K562 (cell line): ENCODE results near the gene OST4. TPM values are rescaled to one million over a fixed set of nuclear protein-coding genes. Genes with fewer than 3 reads are reported as not detected.

Source experiments
- ATF3 ChIP-seq, 2 experiments: fragments of 450-650 bp in 1 of 2; sonication (generic) in 1 of 2; formaldehyde crosslinking in 1 of 2; IDR thresholded peaks in 1 of 2; conservative IDR thresholded peaks in 1 of 2; 2 replicates each; pipeline versions ENCODE4 v1.6.1 to v1.8.1; 2016 to 2023; ENCODE audit warnings: mild to moderate bottlenecking in 2 of 2, moderate library complexity in 2 of 2, inconsistent platforms in 1 of 2, missing genetic modification reagents in 1 of 2
- DLX4 ChIP-seq: fragments of 250-450 bp; sonication (Bioruptor Pico); IDR thresholded peaks from 2 replicates; pipeline ENCODE4 v1.6.1; 2021; ENCODE audit warnings: mild to moderate bottlenecking
- FOXJ2 ChIP-seq: fragments of 200-800 bp; sonication (Bioruptor generic); IDR thresholded peaks from 2 replicates; pipeline ENCODE4 v1.6.1; 2016; ENCODE audit warnings: missing genetic modification characterization, missing compliant biosample characterization
- GABPB1 ChIP-seq: sonication (generic); formaldehyde crosslinking; IDR thresholded peaks from 2 replicates; pipeline ENCODE4 v1.8.0; 2022; ENCODE audit warnings: mild to moderate bottlenecking, missing genetic modification reagents
- HNRNPL ChIP-seq: fragments of 200-400 bp; formaldehyde crosslinking; IDR thresholded peaks from 2 replicates; pipeline ENCODE4 v1.6.1; 2017; ENCODE audit warnings: low read depth, mild to moderate bottlenecking, low read length
- MXD1 ChIP-seq: fragments of 250-450 bp; sonication (Bioruptor Pico); IDR thresholded peaks from 2 replicates; pipeline ENCODE4 v1.8.0; 2021; ENCODE audit warnings: borderline replicate concordance, mild to moderate bottlenecking, moderate library complexity; ENCODE audit not compliant: poor library complexity, severe bottlenecking
- NCOA4 ChIP-seq: fragments of 450-650 bp; IDR thresholded peaks from 2 replicates; pipeline ENCODE4 v1.6.1; 2018; ENCODE audit warnings: mild to moderate bottlenecking; ENCODE audit not compliant: partially characterized antibody
- NFXL1 ChIP-seq: fragments of 450-650 bp; formaldehyde crosslinking; IDR thresholded peaks from 2 replicates; pipeline ENCODE4 v1.4.0; 2021; ENCODE audit warnings: mild to moderate bottlenecking
- RNF219 ChIP-seq: fragments of 250-450 bp; sonication (Bioruptor Pico); IDR thresholded peaks from 2 replicates; pipeline ENCODE4 v1.5.0; 2022; ENCODE audit warnings: mild to moderate bottlenecking
- STAG1 ChIP-seq: sonication (generic); formaldehyde crosslinking; IDR thresholded peaks from 2 replicates; pipeline ENCODE4 v1.5.0; 2020; ENCODE audit warnings: missing genetic modification reagents, borderline replicate concordance
- THRAP3 ChIP-seq: fragments of 450-650 bp; IDR thresholded peaks from 2 replicates; pipeline ENCODE4 v1.6.1; 2016; ENCODE audit warnings: mild to moderate bottlenecking, inconsistent platforms, borderline replicate concordance
- ZBTB8A ChIP-seq: fragments of 450-650 bp; IDR thresholded peaks from 2 replicates; pipeline ENCODE4 v1.6.1; 2018; ENCODE audit warnings: mild to moderate bottlenecking, moderate library complexity; ENCODE audit not compliant: partially characterized antibody
- ZNF121 ChIP-seq: sonication (generic); formaldehyde crosslinking; conservative IDR thresholded peaks from 2 replicates; pipeline ENCODE4 v1.8.0; 2022; ENCODE audit warnings: missing genetic modification reagents
- ZNF174 ChIP-seq: fragments of 250-450 bp; sonication (Bioruptor Pico); IDR thresholded peaks from 2 replicates; pipeline ENCODE4 v1.4.0; 2020; ENCODE audit warnings: mild to moderate bottlenecking
- ZNF583 ChIP-seq: fragments of 250-450 bp; sonication (Bioruptor Pico); IDR thresholded peaks from 2 replicates; pipeline ENCODE4 v1.4.0; 2020
- polyA plus RNA-seq, 8 experiments: library from polyadenylated mRNA; depleted of rRNA in 4 of 8; stranded (reverse) in 5 of 8; unstranded in 3 of 8; fragments of >200 nt; fragmentation: Nextera tagmentation in 2 of 8; fragmentation: Illumina TruSeq in 1 of 8; extraction: Ambion mirVana in 2 of 8; extraction: Trizol in 1 of 8; gene quantifications; 2 replicates each; pipeline versions ENCODE4 v1.2.1 to v1.2.3, GENCODE V29; 2011 to 2014; ENCODE audit warnings: inconsistent platforms in 1 of 8, missing spikeins in 1 of 8
- total RNA-seq, 7 experiments: library from RNA; depleted of rRNA in 6 of 7; stranded (reverse); fragments of >200 nt in 6 of 7; fragmentation: Illumina TruSeq in 2 of 7; extraction: Trizol in 2 of 7; gene quantifications; 2 replicates each; pipeline versions ENCODE4 v1.2.1 to v1.2.3, GENCODE V29; 2011 to 2021; ENCODE audit warnings: low replicate concordance in 1 of 7
- TF ChIP-seq, protein P1 (sequence below): fragments of 250-450 bp; sonication (Bioruptor Pico); IDR thresholded peaks from 2 replicates; pipeline ENCODE4 v1.5.1; 2021; ENCODE audit warnings: mild to moderate bottlenecking
- TF ChIP-seq, protein P2 (sequence below): IDR thresholded peaks from 2 replicates; pipeline ENCODE4 v1.6.1; 2014; ENCODE audit warnings: antibody characterized with exemption
- TF ChIP-seq, protein P3 (sequence below): fragments of 450-650 bp; IDR thresholded peaks from 2 replicates; pipeline ENCODE4 v1.6.1; 2016; ENCODE audit warnings: antibody characterized with exemption

Gene OST4
- total and polyA plus RNA-seq, 9 of the 15 experiments (the other 6 are each of a cell fraction or from before 2014, with no cell fraction given) = 186 to 1,155 (median 355) TPM

GRCh38 chr2:27050996-27051901 is 20.2 kb downstream of the OST4 start, which contains the start of gene AGBL5 (continued):
- no peak for TF ChIP-seq ATF3 (IDR thresholded peaks at IDR 0.05)
- peak; percentile 70 for TF ChIP-seq ATF3 (CRISPR knock-in tag; conservative IDR thresholded peaks at IDR 0.05)
- TF ChIP-seq, protein P1, sequence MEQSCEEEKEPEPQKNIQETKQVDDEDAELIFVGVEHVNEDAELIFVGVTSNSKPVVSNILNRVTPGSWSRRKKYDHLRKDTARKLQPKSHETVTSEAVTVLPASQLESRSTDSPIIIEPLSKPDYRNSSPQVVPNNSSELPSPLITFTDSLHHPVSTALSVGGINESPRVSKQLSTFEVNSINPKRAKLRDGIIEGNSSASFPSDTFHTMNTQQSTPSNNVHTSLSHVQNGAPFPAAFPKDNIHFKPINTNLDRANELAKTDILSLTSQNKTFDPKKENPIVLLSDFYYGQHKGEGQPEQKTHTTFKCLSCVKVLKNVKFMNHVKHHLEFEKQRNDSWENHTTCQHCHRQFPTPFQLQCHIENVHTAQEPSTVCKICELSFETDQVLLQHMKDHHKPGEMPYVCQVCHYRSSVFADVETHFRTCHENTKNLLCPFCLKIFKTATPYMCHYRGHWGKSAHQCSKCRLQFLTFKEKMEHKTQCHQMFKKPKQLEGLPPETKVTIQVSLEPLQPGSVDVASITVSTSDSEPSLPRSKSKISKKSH (CRISPR knock-in tag) = no peak
- no peak for TF ChIP-seq HNRNPL
- peak; percentile 83; the same call in 1 of the 2 replicates for TF ChIP-seq ZNF583 (CRISPR knock-in tag)
- TF ChIP-seq, protein P2, sequence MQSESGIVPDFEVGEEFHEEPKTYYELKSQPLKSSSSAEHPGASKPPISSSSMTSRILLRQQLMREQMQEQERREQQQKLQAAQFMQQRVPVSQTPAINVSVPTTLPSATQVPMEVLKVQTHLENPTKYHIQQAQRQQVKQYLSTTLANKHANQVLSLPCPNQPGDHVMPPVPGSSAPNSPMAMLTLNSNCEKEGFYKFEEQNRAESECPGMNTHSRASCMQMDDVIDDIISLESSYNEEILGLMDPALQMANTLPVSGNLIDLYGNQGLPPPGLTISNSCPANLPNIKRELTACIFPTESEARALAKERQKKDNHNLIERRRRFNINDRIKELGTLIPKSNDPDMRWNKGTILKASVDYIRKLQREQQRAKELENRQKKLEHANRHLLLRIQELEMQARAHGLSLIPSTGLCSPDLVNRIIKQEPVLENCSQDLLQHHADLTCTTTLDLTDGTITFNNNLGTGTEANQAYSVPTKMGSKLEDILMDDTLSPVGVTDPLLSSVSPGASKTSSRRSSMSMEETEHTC = no peak
- TF ChIP-seq ZBTB8A = peak; percentile 82
- no peak for TF ChIP-seq NCOA4
- TF ChIP-seq DLX4 = no peak
- TF ChIP-seq RNF219 = no peak
- no peak for TF ChIP-seq ZNF121 (CRISPR knock-in tag)
- TF ChIP-seq, protein P3, sequence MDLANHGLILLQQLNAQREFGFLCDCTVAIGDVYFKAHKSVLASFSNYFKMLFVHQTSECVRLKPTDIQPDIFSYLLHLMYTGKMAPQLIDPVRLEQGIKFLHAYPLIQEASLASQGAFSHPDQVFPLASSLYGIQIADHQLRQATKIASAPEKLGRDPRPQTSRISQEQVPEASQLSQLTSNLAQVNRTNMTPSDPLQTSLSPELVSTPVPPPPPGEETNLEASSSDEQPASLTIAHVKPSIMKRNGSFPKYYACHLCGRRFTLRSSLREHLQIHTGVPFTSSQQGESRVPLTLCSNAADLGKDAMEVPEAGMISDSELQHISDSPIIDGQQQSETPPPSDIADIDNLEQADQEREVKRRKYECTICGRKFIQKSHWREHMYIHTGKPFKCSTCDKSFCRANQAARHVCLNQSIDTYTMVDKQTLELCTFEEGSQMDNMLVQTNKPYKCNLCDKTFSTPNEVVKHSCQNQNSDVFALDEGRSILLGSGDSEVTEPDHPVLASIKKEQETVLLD = peak; percentile 65
- TF ChIP-seq ZNF174 = no peak
- TF ChIP-seq STAG1 (CRISPR knock-in tag) = 0 out of 2 replicates have a peak, but pooled peaks have one; percentile 24
- TF ChIP-seq GABPB1 = peak; percentile 84
- peak; percentile 69; the same call in 1 of the 2 replicates for TF ChIP-seq FOXJ2 (tag)
- no peak for TF ChIP-seq THRAP3
- TF ChIP-seq MXD1 (CRISPR knock-in tag) = no peak
- no peak for TF ChIP-seq NFXL1 (CRISPR knock-in tag)
